ENCODE measurements around the gene ZFP90. TPM values are rescaled to one million over a fixed set of nuclear protein-coding genes. Genes with fewer than 3 reads are reported as not detected.

ZFP90 gene
- total RNA-seq, 1 donor from 2014 or later = 24.0 TPM

GRCh38 chr16:68526782-68527145, 12.3 kb upstream of the ZFP90 start:
- Histone ChIP-seq H3K79me2 (ENCODE audit: insufficient read depth, low read length) (no peaks in the 10 kb centered on the region), H3K27ac (ENCODE audit: low read depth, low read length) (no peak overlapping the region), H4K20me1 (ENCODE audit: insufficient read depth, low read length) (no peaks in the 10 kb centered on the region), H3K4me1 (ENCODE audit: insufficient read depth, low read length) (peaks cover 3% of the 10 kb centered on the region), H3K9ac (ENCODE audit: low read length) (no peak overlapping the region), H3K27me3 (ENCODE audit: insufficient read depth, low read length) (no peaks in the 10 kb centered on the region), H2AFZ (ENCODE audit: low read depth, low read length) (no peak overlapping the region), H3K36me3 (ENCODE audit: insufficient read depth, low read length) (no peaks in the 10 kb centered on the region), H3K4me3 (ENCODE audit: insufficient read depth, low read depth, low read length) (no peak overlapping the region), H3K9me3 (ENCODE audit: insufficient read depth, low read depth, low read length) (no peaks in the 10 kb centered on the region), H3K4me2 (ENCODE audit: low read length) (no peak overlapping the region)
- TF ChIP-seq CTCF (IDR thresholded peaks at IDR 0.05; ENCODE audit: insufficient read depth, low read depth, low read length) (no peak), EZH2 (IDR thresholded peaks at IDR 0.05; ENCODE audit: insufficient read depth, low read length) (no peak)
- Mint-ChIP-seq H3K9me3 (ENCODE audit: unreplicated experiment) (peaks cover 3% of the 10 kb centered on the region), H3K27me3 (ENCODE audit: low read depth, unreplicated experiment) (peaks cover 18% of the 10 kb centered on the region), H3K4me1 (ENCODE audit: low read depth, unreplicated experiment) (no peaks in the 10 kb centered on the region), H3K4me3 (ENCODE audit: unreplicated experiment) (no peak overlapping the region), H3K36me3 (ENCODE audit: low read depth, unreplicated experiment) (no peaks in the 10 kb centered on the region), H3K27ac (ENCODE audit: unreplicated experiment) (no peak overlapping the region)
- DNase-seq (ENCODE audit: low read depth) (no peak), FAIRE-seq (no peak)

- Mint-ChIP-seq H3K27ac (ENCODE audit: unreplicated experiment) (no peak overlapping the region), H3K9me3 (ENCODE audit: unreplicated experiment) (peaks cover 3% of the 10 kb centered on the region), H3K4me3 (ENCODE audit: unreplicated experiment) (no peak overlapping the region), H3K27me3 (ENCODE audit: low read depth, unreplicated experiment) (peaks cover 18% of the 10 kb centered on the region), H3K4me1 (ENCODE audit: low read depth, unreplicated experiment) (no peaks in the 10 kb centered on the region), H3K36me3 (ENCODE audit: low read depth, unreplicated experiment) (no peaks in the 10 kb centered on the region)
- Histone ChIP-seq H3K4me1 (ENCODE audit: insufficient read depth, low read length) (peaks cover 3% of the 10 kb centered on the region), H3K27ac (ENCODE audit: low read depth, low read length) (no peak overlapping the region), H3K9ac (ENCODE audit: low read length) (no peak overlapping the region), H3K4me2 (ENCODE audit: low read length) (no peak overlapping the region), H2AFZ (ENCODE audit: low read depth, low read length) (no peak overlapping the region), H3K9me3 (ENCODE audit: insufficient read depth, low read depth, low read length) (no peaks in the 10 kb centered on the region), H4K20me1 (ENCODE audit: insufficient read depth, low read length) (no peaks in the 10 kb centered on the region), H3K36me3 (ENCODE audit: insufficient read depth, low read length) (no peaks in the 10 kb centered on the region), H3K27me3 (ENCODE audit: insufficient read depth, low read length) (no peaks in the 10 kb centered on the region), H3K4me3 (ENCODE audit: insufficient read depth, low read depth, low read length) (no peak overlapping the region), H3K79me2 (ENCODE audit: insufficient read depth, low read length) (no peaks in the 10 kb centered on the region)
- no peak for DNase-seq (ENCODE audit: low read depth)
- no peak for TF ChIP-seq EZH2 (IDR thresholded peaks at IDR 0.05; ENCODE audit: insufficient read depth, low read length)
- TF ChIP-seq CTCF (IDR thresholded peaks at IDR 0.05; ENCODE audit: insufficient read depth, low read depth, low read length) = no peak
- FAIRE-seq = no peak
These were observed 10.9 kb upstream of the ZFP90 start for GRCh38 chr16:68528233-68528632.

DNA sequence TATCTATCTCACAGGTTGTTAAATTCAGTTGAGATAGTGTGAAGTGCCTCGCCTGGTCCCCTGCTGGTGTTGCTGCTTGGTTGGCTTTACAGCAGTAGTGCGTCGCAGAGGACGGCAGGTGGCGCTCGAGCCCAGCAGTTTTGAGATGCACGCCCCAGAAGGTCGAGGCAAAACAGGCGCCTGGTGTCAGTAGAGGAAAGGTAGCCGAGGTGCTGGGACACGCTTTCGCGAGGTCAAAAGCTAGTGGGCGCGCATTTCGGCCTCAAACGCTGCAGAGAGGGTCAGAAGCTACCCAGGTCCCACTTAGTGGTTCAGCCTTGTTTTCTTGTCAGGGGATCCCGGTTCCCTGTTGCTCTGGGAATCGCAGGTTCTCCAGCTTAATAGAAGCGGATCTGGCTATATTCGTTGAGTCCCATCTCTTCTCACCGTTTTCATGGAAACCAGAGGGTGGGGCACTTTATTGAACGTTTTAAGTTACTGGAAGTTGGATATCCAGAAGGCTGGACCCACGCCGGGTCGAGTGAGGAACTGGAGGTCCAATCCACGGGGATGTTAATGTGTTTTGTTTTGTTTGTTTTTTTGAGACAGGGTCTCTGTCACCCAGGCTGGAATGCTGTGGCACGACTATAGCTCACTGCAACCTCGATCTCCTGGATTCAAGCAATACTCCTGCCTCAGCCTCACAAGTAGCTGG, 10.3 kb upstream of the ZFP90 start:
- H3K27ac Mint-ChIP-seq (ENCODE audit: unreplicated experiment) = no peak overlapping the region
- no peaks in the 10 kb centered on the region for H3K36me3 ChIP-seq (ENCODE audit: insufficient read depth, low read length)
- peak overlapping the region; percentile 64 for H3K4me2 ChIP-seq (ENCODE audit: low read length)
- no peaks in the 10 kb centered on the region for H3K79me2 ChIP-seq (ENCODE audit: insufficient read depth, low read length)
- H3K4me1 Mint-ChIP-seq (ENCODE audit: low read depth, unreplicated experiment) = no peaks in the 10 kb centered on the region
- H3K9me3 ChIP-seq (ENCODE audit: insufficient read depth, low read depth, low read length) = no peaks in the 10 kb centered on the region
- no peak overlapping the region for H3K4me3 ChIP-seq (ENCODE audit: insufficient read depth, low read depth, low read length)
- no peaks in the 10 kb centered on the region for H3K27me3 ChIP-seq (ENCODE audit: insufficient read depth, low read length)
- TF ChIP-seq EZH2 (IDR thresholded peaks at IDR 0.05; ENCODE audit: insufficient read depth, low read length) (no peak), CTCF (IDR thresholded peaks at IDR 0.05; ENCODE audit: insufficient read depth, low read depth, low read length) (peak; percentile 87)
- peaks cover 18% of the 10 kb centered on the region for H3K27me3 Mint-ChIP-seq (ENCODE audit: low read depth, unreplicated experiment)
- H3K27ac ChIP-seq (ENCODE audit: low read depth, low read length) = no peak overlapping the region
- FAIRE-seq (peak; percentile 5), DNase-seq (ENCODE audit: low read depth) (peak; percentile 34)
- H3K4me3 Mint-ChIP-seq (ENCODE audit: unreplicated experiment) = peak overlapping the region; percentile 86
- peaks cover 8% of the 10 kb centered on the region for H3K9me3 Mint-ChIP-seq (ENCODE audit: unreplicated experiment)
- H3K9ac ChIP-seq (ENCODE audit: low read length) = no peak overlapping the region
- peaks cover under 1% of the 10 kb centered on the region for H3K36me3 Mint-ChIP-seq (ENCODE audit: low read depth, unreplicated experiment)
- no peaks in the 10 kb centered on the region for H4K20me1 ChIP-seq (ENCODE audit: insufficient read depth, low read length)
- peak overlapping the region; percentile 71 for H2AFZ ChIP-seq (ENCODE audit: low read depth, low read length)
- peaks cover 3% of the 10 kb centered on the region for H3K4me1 ChIP-seq (ENCODE audit: insufficient read depth, low read length)
